Measurements from ENCODE around the gene SPEM1.

DNA sequence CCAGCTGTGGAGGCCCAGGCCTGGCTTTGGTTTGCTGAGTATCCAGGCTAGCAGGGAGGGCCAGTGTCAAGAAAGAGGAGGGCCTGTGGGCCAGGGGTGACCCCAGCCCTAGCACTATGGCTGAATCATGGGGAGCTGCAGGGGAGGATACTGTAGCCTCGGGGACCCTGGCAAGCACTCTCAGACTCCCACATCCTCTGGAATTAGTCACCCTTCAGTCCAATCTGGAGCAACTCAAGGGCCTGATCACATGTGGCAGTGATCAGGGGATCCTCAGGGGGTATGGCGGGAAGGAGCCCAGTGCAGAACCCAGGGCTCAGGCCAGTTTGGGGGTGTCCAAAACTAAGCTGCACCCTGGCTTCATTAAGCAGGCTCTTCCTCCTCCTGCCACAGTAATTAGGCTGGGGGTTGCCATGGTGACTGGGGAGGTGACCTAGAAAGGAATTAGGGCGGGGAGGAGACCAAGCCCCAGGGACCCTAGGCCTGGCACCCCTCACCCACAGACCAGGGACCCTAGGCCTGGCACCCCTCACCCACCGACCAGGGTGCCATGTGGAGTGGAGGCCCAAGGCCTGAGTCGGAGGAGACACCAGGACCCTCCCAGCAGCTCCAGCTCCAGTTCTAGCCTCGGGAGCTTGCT is 6.7 kb upstream of the SPEM1 start:
- TF ChIP-seq GATA3 (IDR thresholded peaks at IDR 0.05; ENCODE audit: low read depth, low read length) (no peak), GATA2 (IDR thresholded peaks at IDR 0.05; ENCODE audit: low read depth, low read length) (no peak)

All from SH-SY5Y (cell line).